HEK293 (cell line): Measurements from ENCODE around the gene NRROS.

Experiments used
- CTCF ChIA-PET: fragments of 350-600 bp; formaldehyde crosslinking; extraction: SDS; loops from one replicate; lab custom pipeline; 2021; ENCODE audit warnings: antibody characterized with exemption; lab: Yijun Ruan, JAX
- POLR2A ChIA-PET: fragments of 300-600 bp; formaldehyde crosslinking; extraction: SDS; loops from one replicate; lab custom pipeline; 2020; ENCODE audit warnings: antibody characterized with exemption, inconsistent platforms; lab: Yijun Ruan, JAX
- H3K27ac ChIP-seq: fragments of 200-500 bp; sonication (Bioruptor generic); 2 replicates; pipeline ENCODE4 v1.5.1; 2014; ENCODE audit warnings: low read depth, low read length, control low read depth, inconsistent platforms; ENCODE audit errors: extremely low read depth
- H3K36me3 ChIP-seq, 2 experiments: fragments of 200-500 bp in 1 of 2; sonication (Bioruptor generic) in 1 of 2; 1 replicate in 1 of 2; 2 replicates in 1 of 2; pipeline ENCODE4 v1.5.1; 2014 to 2017; ENCODE audit warnings: inconsistent platforms in 2 of 2, low read length in 2 of 2; ENCODE audit not compliant: control insufficient read depth in 2 of 2, insufficient read depth in 1 of 2
- H3K4me1 ChIP-seq: fragments of 200-500 bp; sonication (Bioruptor generic); 2 replicates; pipeline ENCODE4 v1.5.1; 2014; ENCODE audit warnings: mild to moderate bottlenecking, low read length, inconsistent platforms; ENCODE audit not compliant: control insufficient read depth, insufficient read depth
- H3K4me3 ChIP-seq: 2 replicates; pipeline ENCODE4 v1.5.1; 2011; ENCODE audit warnings: low read depth, mild to moderate bottlenecking, control low read depth, low read length, moderate library complexity
- H3K9me3 ChIP-seq: fragments of 200-500 bp; sonication (Bioruptor generic); 2 replicates; pipeline ENCODE4 v1.5.1; 2014; ENCODE audit warnings: low read depth, low read length, inconsistent platforms; ENCODE audit not compliant: control insufficient read depth, insufficient read depth
- FEZF1 ChIP-seq: fragments of 450-650 bp; formaldehyde crosslinking; IDR thresholded peaks from 2 replicates; pipeline ENCODE4 v1.5.1; 2016; ENCODE audit warnings: missing biosample characterization, missing genetic modification characterization
- HOXC10 ChIP-seq: sonication (generic); formaldehyde crosslinking; IDR thresholded peaks from 2 replicates; pipeline ENCODE4 v1.8.1; 2023; ENCODE audit warnings: mild to moderate bottlenecking, missing genetic modification reagents
- OVOL3 ChIP-seq: fragments of 450-650 bp; formaldehyde crosslinking; IDR thresholded peaks from 2 replicates; pipeline ENCODE4 v1.5.1; 2016; ENCODE audit warnings: missing biosample characterization, missing genetic modification characterization
- PATZ1 ChIP-seq: fragments of 450-650 bp; formaldehyde crosslinking; IDR thresholded peaks from 2 replicates; pipeline ENCODE4 v1.5.1; 2016; ENCODE audit warnings: missing biosample characterization, missing genetic modification characterization
- SALL2 ChIP-seq: fragments of 450-650 bp; formaldehyde crosslinking; IDR thresholded peaks from 2 replicates; pipeline ENCODE4 v1.5.0; 2017; ENCODE audit warnings: missing biosample characterization, mild to moderate bottlenecking, missing genetic modification characterization, borderline replicate concordance
- SP2 ChIP-seq: fragments of 450-650 bp; formaldehyde crosslinking; IDR thresholded peaks from 2 replicates; pipeline ENCODE4 v1.5.1; 2016; ENCODE audit warnings: missing biosample characterization, missing genetic modification characterization
- ZBTB17 ChIP-seq: fragments of 450-650 bp; formaldehyde crosslinking; IDR thresholded peaks from 2 replicates; pipeline ENCODE4 v1.5.1; 2016; ENCODE audit warnings: missing biosample characterization, missing genetic modification characterization
- ZBTB48 ChIP-seq: fragments of 450-650 bp; formaldehyde crosslinking; IDR thresholded peaks from 2 replicates; pipeline ENCODE4 v1.5.1; 2016; ENCODE audit warnings: missing biosample characterization, missing genetic modification characterization
- ZNF10 ChIP-seq: fragments of 450-650 bp; formaldehyde crosslinking; IDR thresholded peaks from 2 replicates; pipeline ENCODE4 v1.5.1; 2017; ENCODE audit warnings: missing biosample characterization, missing genetic modification characterization
- ZNF112 ChIP-seq: fragments of 450-650 bp; formaldehyde crosslinking; IDR thresholded peaks from 2 replicates; pipeline ENCODE4 v1.5.0; 2017; ENCODE audit warnings: missing biosample characterization, missing genetic modification characterization
- ZNF214 ChIP-seq: fragments of 450-650 bp; formaldehyde crosslinking; IDR thresholded peaks from 2 replicates; pipeline ENCODE4 v1.5.1; 2017; ENCODE audit warnings: missing biosample characterization, mild to moderate bottlenecking, missing genetic modification characterization, borderline replicate concordance
- ZNF23 ChIP-seq: fragments of 450-650 bp; formaldehyde crosslinking; IDR thresholded peaks from 2 replicates; pipeline ENCODE4 v1.5.1; 2016; ENCODE audit warnings: missing biosample characterization, missing genetic modification characterization, borderline replicate concordance
- ZNF239 ChIP-seq: fragments of 450-650 bp; formaldehyde crosslinking; IDR thresholded peaks from 2 replicates; pipeline ENCODE4 v1.5.1; 2016; ENCODE audit warnings: missing biosample characterization, missing genetic modification characterization
- ZNF394 ChIP-seq: fragments of 450-650 bp; formaldehyde crosslinking; IDR thresholded peaks from 2 replicates; pipeline ENCODE4 v1.5.1; 2016; ENCODE audit warnings: missing biosample characterization, missing genetic modification characterization, mild to moderate bottlenecking, moderate library complexity, borderline replicate concordance
- ZNF423 ChIP-seq: fragments of 450-650 bp; formaldehyde crosslinking; IDR thresholded peaks from 2 replicates; pipeline ENCODE4 v1.5.1; 2016; ENCODE audit warnings: missing biosample characterization, missing genetic modification characterization
- ZNF426 ChIP-seq: fragments of 450-650 bp; formaldehyde crosslinking; IDR thresholded peaks from 2 replicates; pipeline ENCODE4 v1.5.1; 2017; ENCODE audit warnings: missing biosample characterization, missing genetic modification characterization, mild to moderate bottlenecking, inconsistent platforms, moderate library complexity
- ZNF433 ChIP-seq: fragments of 450-650 bp; formaldehyde crosslinking; IDR thresholded peaks from 2 replicates; pipeline ENCODE4 v1.5.1; 2016; ENCODE audit warnings: missing biosample characterization, missing genetic modification characterization, low read depth
- ZNF501 ChIP-seq: fragments of 450-650 bp; formaldehyde crosslinking; IDR thresholded peaks from 2 replicates; pipeline ENCODE4 v1.5.1; 2016; ENCODE audit warnings: missing biosample characterization, missing genetic modification characterization
- ZNF521 ChIP-seq: fragments of 450-650 bp; formaldehyde crosslinking; IDR thresholded peaks from 2 replicates; pipeline ENCODE4 v1.5.1; 2017; ENCODE audit warnings: missing biosample characterization, mild to moderate bottlenecking, missing genetic modification characterization
- ZNF529 ChIP-seq: fragments of 450-650 bp; formaldehyde crosslinking; IDR thresholded peaks from 2 replicates; pipeline ENCODE4 v1.5.1; 2017; ENCODE audit warnings: missing genetic modification characterization, missing biosample characterization; ENCODE audit not compliant: insufficient replicate concordance
- ZNF530 ChIP-seq: fragments of 450-650 bp; formaldehyde crosslinking; IDR thresholded peaks from 2 replicates; pipeline ENCODE4 v1.5.1; 2016; ENCODE audit warnings: low read depth, missing biosample characterization, missing genetic modification characterization
- ZNF558 ChIP-seq: fragments of 450-650 bp; formaldehyde crosslinking; IDR thresholded peaks from 2 replicates; pipeline ENCODE4 v1.5.1; 2016; ENCODE audit warnings: missing biosample characterization, missing genetic modification characterization
- ZNF624 ChIP-seq: fragments of 450-650 bp; formaldehyde crosslinking; IDR thresholded peaks from 2 replicates; pipeline ENCODE4 v1.5.1; 2017; ENCODE audit warnings: missing biosample characterization, missing genetic modification characterization
- ZNF785 ChIP-seq: fragments of 450-650 bp; formaldehyde crosslinking; IDR thresholded peaks from 2 replicates; pipeline ENCODE4 v1.5.1; 2016; ENCODE audit warnings: missing biosample characterization, missing genetic modification characterization
- ZSCAN16 ChIP-seq: fragments of 450-650 bp; formaldehyde crosslinking; IDR thresholded peaks from 2 replicates; pipeline ENCODE4 v1.5.1; 2016; ENCODE audit warnings: missing biosample characterization, missing genetic modification characterization
- TF ChIP-seq, protein P1 (sequence below): IDR thresholded peaks from 2 replicates; pipeline ENCODE4 v1.6.1; 2011; ENCODE audit warnings: mild to moderate bottlenecking, low read depth, low read length, borderline replicate concordance

Gene NRROS

DNA sequence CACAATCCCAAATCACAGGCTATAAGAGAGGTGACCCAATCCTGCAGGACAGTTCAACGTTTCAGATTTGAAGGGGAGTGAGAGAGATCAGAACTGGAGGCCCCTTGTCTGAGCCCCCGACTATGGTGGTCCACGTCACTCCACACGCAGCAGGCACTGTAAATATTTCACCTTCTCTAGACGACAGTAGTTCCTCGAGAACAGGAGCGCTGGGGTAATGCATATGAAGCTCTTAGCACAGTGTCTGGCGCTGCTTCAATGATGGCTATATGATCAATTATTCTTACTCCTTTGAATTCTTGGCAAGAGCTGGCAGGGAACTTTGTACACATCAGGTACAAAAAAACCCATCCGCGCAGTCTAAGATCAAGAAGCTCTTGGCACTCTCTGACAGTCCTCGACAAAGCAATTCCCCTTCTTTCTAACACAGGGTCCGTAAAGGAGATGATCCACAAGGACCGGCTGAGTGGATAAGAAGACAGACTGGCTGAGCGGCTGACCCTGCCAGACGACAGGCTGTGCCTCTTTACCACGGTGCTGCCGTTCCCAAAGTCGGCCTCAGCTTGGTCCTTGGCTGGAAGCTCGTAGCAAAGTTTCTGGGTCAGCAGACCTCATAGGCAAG is 522 bp upstream of the NRROS start (continued):
- no peak for TF ChIP-seq HOXC10
- no peak for TF ChIP-seq ZNF433 (tag by site-specific recombination)
- no peak for TF ChIP-seq PATZ1
- TF ChIP-seq ZNF112 = no peak
- TF ChIP-seq ZNF785 (tag by site-specific recombination) = no peak
- TF ChIP-seq ZNF394 (tag by site-specific recombination) = no peak
- no peak for TF ChIP-seq ZNF521 (tag by site-specific recombination)
- TF ChIP-seq, protein P1, sequence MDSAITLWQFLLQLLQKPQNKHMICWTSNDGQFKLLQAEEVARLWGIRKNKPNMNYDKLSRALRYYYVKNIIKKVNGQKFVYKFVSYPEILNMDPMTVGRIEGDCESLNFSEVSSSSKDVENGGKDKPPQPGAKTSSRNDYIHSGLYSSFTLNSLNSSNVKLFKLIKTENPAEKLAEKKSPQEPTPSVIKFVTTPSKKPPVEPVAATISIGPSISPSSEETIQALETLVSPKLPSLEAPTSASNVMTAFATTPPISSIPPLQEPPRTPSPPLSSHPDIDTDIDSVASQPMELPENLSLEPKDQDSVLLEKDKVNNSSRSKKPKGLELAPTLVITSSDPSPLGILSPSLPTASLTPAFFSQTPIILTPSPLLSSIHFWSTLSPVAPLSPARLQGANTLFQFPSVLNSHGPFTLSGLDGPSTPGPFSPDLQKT = no peak
- TF ChIP-seq, all 188 proteins: peak for 0

DNA sequence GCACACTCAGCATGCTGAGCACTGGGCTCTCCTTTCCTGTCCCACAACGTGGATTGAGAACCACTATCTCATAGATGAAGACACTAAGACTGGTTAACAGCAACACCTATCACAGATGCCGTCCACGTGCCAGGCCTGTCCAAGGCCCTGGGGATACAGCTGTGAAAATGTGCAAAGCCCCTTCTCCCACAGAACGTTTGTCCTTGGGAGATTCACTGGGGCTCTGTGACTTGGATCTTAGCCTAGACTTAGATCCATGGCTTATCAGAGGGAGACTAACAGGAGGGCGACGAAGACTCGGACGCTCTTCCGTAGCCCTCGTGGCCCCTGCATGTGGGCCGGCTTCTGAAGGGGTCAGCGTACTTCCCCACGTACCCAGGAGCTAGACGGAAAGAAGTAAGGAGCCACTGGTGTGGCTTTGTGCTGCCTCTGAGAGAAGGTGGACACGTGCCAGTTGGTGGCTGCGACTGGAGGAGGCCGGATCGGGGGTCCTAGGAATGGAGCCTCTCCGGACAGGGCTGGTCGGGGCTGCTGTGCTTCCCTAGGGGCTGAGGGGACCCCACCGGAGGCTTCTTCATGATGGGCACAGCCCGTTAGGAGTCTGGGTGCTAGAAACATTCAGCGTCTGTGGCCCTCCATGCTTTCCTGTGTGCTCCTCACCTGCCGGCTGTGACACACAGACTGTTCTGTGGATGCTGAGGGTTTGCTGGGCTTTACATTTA is 964 bp downstream of the NRROS start:
- ChIA-PET POLR2A (no interaction called here), CTCF (interaction anchor here (0.7 kb wide), 1 partner anchor 73 kb away, joined by 3 read pairs; no protein-coding TSS in a partner anchor)
- Histone ChIP-seq H3K36me3 (no peaks in the 10 kb centered on the region), H3K4me3 (no peak overlapping the region)
- no peak for TF ChIP-seq ZNF423 (tag by site-specific recombination)
- TF ChIP-seq ZNF530 = no peak
- no peak for TF ChIP-seq ZNF529 (tag by site-specific recombination)
- TF ChIP-seq FEZF1 = no peak
- TF ChIP-seq ZNF239 (tag by site-specific recombination) = no peak
- TF ChIP-seq ZNF501 (tag by site-specific recombination) = no peak
- TF ChIP-seq SALL2 (tag by site-specific recombination) = no peak
- TF ChIP-seq ZNF23 (tag by site-specific recombination) = no peak
- TF ChIP-seq ZNF558 (tag by site-specific recombination) = no peak
- no peak for TF ChIP-seq ZBTB17 (tag by site-specific recombination)
- no peak for TF ChIP-seq ZNF214 (tag by site-specific recombination)
- TF ChIP-seq ZBTB48 (tag by site-specific recombination) = no peak
- TF ChIP-seq SP2 (tag by site-specific recombination) = no peak
- no peak for TF ChIP-seq ZNF624 (tag by site-specific recombination)
- TF ChIP-seq OVOL3 (tag by site-specific recombination) = no peak
- no peak for TF ChIP-seq ZNF426 (tag by site-specific recombination)
- TF ChIP-seq ZSCAN16 = no peak
- no peak for TF ChIP-seq ZNF10 (tag by site-specific recombination)
- TF ChIP-seq, all 188 proteins: peak for 0
- Histone ChIP-seq H3K9me3 (no peaks in the 10 kb centered on the region), H3K4me1 (no peaks in the 10 kb centered on the region), H3K27ac (no peak overlapping the region)
